K562 (cell line): ENCODE data around the gene THAP5. TPM values are rescaled to one million over a fixed set of nuclear protein-coding genes. Genes with fewer than 3 reads are reported as not detected.
A peak's percentile ranks its signal among the peaks of the same experiment; 100 is the strongest.

ENCODE experiments used
- ATF4 ChIP-seq: fragments of 450-650 bp; formaldehyde crosslinking; IDR thresholded peaks from 2 replicates; pipeline ENCODE4 v1.4.0; 2022; ENCODE audit warnings: mild to moderate bottlenecking, moderate library complexity
- E2F6 ChIP-seq, 2 experiments: IDR thresholded peaks; 2 replicates each; pipeline ENCODE4 v1.6.1; 2011; ENCODE audit warnings: borderline replicate concordance in 1 of 2, control low read depth in 1 of 2, low read depth in 1 of 2, low read length in 1 of 2, mild to moderate bottlenecking in 1 of 2, mixed read lengths in 1 of 2, moderate library complexity in 1 of 2; ENCODE audit not compliant: insufficient read depth in 1 of 2, insufficient read length in 1 of 2, poor library complexity in 1 of 2, severe bottlenecking in 1 of 2; ENCODE audit errors: extremely low read depth in 1 of 2
- ETV6 ChIP-seq, 3 experiments: fragments of 150-350 bp in 1 of 3; sonication (generic) in 1 of 3; formaldehyde crosslinking in 1 of 3; IDR thresholded peaks; 2 replicates each; pipeline versions ENCODE4 v1.6.1 to v1.8.0; 2014 to 2022; ENCODE audit warnings: borderline replicate concordance in 2 of 3, low read depth in 2 of 3, antibody characterized with exemption in 1 of 3, low read length in 1 of 3, mild to moderate bottlenecking in 1 of 3, missing genetic modification reagents in 1 of 3
- FOSL1 ChIP-seq: fragments of 200-800 bp; sonication (Bioruptor generic); conservative IDR thresholded peaks from 2 replicates; pipeline ENCODE4 v1.6.1; 2016; ENCODE audit warnings: missing genetic modification characterization, missing compliant biosample characterization
- FOXK1 ChIP-seq: sonication (generic); formaldehyde crosslinking; IDR thresholded peaks from 2 replicates; pipeline ENCODE4 v1.8.0; 2022; ENCODE audit warnings: missing genetic modification reagents, mild to moderate bottlenecking, borderline replicate concordance
- FOXM1 ChIP-seq, 2 experiments: fragments of 450-650 bp in 1 of 2; sonication (generic) in 1 of 2; formaldehyde crosslinking in 1 of 2; IDR thresholded peaks; 2 replicates each; pipeline versions ENCODE4 v1.6.1 to v1.9.0; 2017 to 2022; ENCODE audit warnings: low read depth in 2 of 2, mild to moderate bottlenecking in 2 of 2, missing genetic modification reagents in 1 of 2, moderate library complexity in 1 of 2
- GABPB1 ChIP-seq: sonication (generic); formaldehyde crosslinking; IDR thresholded peaks from 2 replicates; pipeline ENCODE4 v1.8.0; 2022; ENCODE audit warnings: mild to moderate bottlenecking, missing genetic modification reagents
- ILK ChIP-seq: fragments of 450-650 bp; IDR thresholded peaks from 2 replicates; pipeline ENCODE4 v1.6.1; 2016; ENCODE audit warnings: missing genetic modification characterization, low read depth, mild to moderate bottlenecking, missing compliant biosample characterization, moderate library complexity, borderline replicate concordance
- MBD1 ChIP-seq: fragments of 250-450 bp; sonication (Bioruptor Pico); IDR thresholded peaks from 2 replicates; pipeline ENCODE4 v1.8.0; 2022; ENCODE audit warnings: inconsistent platforms
- MCM2 ChIP-seq: fragments of 450-650 bp; IDR thresholded peaks from 2 replicates; pipeline ENCODE4 v1.6.1; 2017; ENCODE audit warnings: low read depth, mild to moderate bottlenecking
- MLLT1 ChIP-seq, 2 experiments: fragments of 450-650 bp; IDR thresholded peaks; 2 replicates each; pipeline ENCODE4 v1.6.1; 2016
- PHB2 ChIP-seq: fragments of 450-650 bp; IDR thresholded peaks from 2 replicates; pipeline ENCODE4 v1.6.1; 2017; ENCODE audit warnings: low read depth
- SMARCE1 ChIP-seq: fragments of 450-650 bp; IDR thresholded peaks from 2 replicates; pipeline ENCODE4 v1.7.1; 2016; ENCODE audit warnings: mild to moderate bottlenecking
- TAL1 ChIP-seq: fragments of 450-650 bp; IDR thresholded peaks from 2 replicates; pipeline ENCODE4 v1.6.1; 2016; ENCODE audit warnings: mild to moderate bottlenecking
- ZNF253 ChIP-seq: fragments of 250-450 bp; sonication (Bioruptor Pico); conservative IDR thresholded peaks from 2 replicates; pipeline ENCODE4 v1.6.1; 2021; ENCODE audit warnings: mild to moderate bottlenecking
- ZNF316 ChIP-seq: fragments of 450-650 bp; IDR thresholded peaks from 2 replicates; pipeline ENCODE4 v1.6.1; 2016
- ZNF347 ChIP-seq: fragments of 450-650 bp; formaldehyde crosslinking; IDR thresholded peaks from 2 replicates; pipeline ENCODE4 v1.4.0; 2020; ENCODE audit warnings: low read depth, mild to moderate bottlenecking, moderate library complexity
- ZNF512 ChIP-seq: IDR thresholded peaks from 2 replicates; pipeline ENCODE4 v1.6.1; 2016; ENCODE audit warnings: missing genetic modification characterization, missing compliant biosample characterization
- ZNF57 ChIP-seq: fragments of 450-650 bp; formaldehyde crosslinking; IDR thresholded peaks from 2 replicates; pipeline ENCODE4 v1.4.0; 2020; ENCODE audit warnings: mild to moderate bottlenecking, moderate library complexity
- ZNF696 ChIP-seq: fragments of 250-450 bp; sonication (Bioruptor Pico); conservative IDR thresholded peaks from 2 replicates; pipeline ENCODE4 v1.4.0; 2020; ENCODE audit warnings: mild to moderate bottlenecking, moderate library complexity
- polyA plus RNA-seq, 8 experiments: library from polyadenylated mRNA; depleted of rRNA in 4 of 8; stranded (reverse) in 5 of 8; unstranded in 3 of 8; fragments of >200 nt; fragmentation: Nextera tagmentation in 2 of 8; fragmentation: Illumina TruSeq in 1 of 8; extraction: Ambion mirVana in 2 of 8; extraction: Trizol in 1 of 8; gene quantifications; 2 replicates each; pipeline versions ENCODE4 v1.2.1 to v1.2.3, GENCODE V29; 2011 to 2014; ENCODE audit warnings: inconsistent platforms in 1 of 8, missing spikeins in 1 of 8
- total RNA-seq, 7 experiments: library from RNA; depleted of rRNA in 6 of 7; stranded (reverse); fragments of >200 nt in 6 of 7; fragmentation: Illumina TruSeq in 2 of 7; extraction: Trizol in 2 of 7; gene quantifications; 2 replicates each; pipeline versions ENCODE4 v1.2.1 to v1.2.3, GENCODE V29; 2011 to 2021; ENCODE audit warnings: low replicate concordance in 1 of 7

The THAP5 gene
- total and polyA plus RNA-seq, 9 of the 15 experiments (the other 6 are each of a cell fraction or from before 2014, with no cell fraction given) = 16.5 to 58.1 (median 28.2) TPM

- TF ChIP-seq ZNF696 (CRISPR knock-in tag) = no peak
- TF ChIP-seq MBD1 (CRISPR knock-in tag) = no peak
- TF ChIP-seq FOXM1 (IDR thresholded peaks at IDR 0.05; ENCODE audit: low read depth) = no peak
- 0 out of 2 replicates have a peak, but pooled peaks have one; percentile 43 for TF ChIP-seq FOXM1 (CRISPR knock-in tag; IDR thresholded peaks at IDR 0.05; ENCODE audit: low read depth)
- TF ChIP-seq FOXK1 (CRISPR knock-in tag) = no peak
- no peak for TF ChIP-seq PHB2
- TF ChIP-seq SMARCE1 = peak; percentile 3; the same call in 1 of the 2 replicates
- TF ChIP-seq ETV6 (IDR thresholded peaks at IDR 0.05; ENCODE audit: borderline replicate concordance in 1 of 2, low read depth in 2 of 2, low read length in 1 of 2) = no peak
- no peak for TF ChIP-seq ETV6 (CRISPR knock-in tag; IDR thresholded peaks at IDR 0.05; ENCODE audit: borderline replicate concordance)
- no peak for TF ChIP-seq E2F6 (IDR thresholded peaks at IDR 0.05; ENCODE audit: borderline replicate concordance in 1 of 2, extremely low read depth in 1 of 2, insufficient read depth in 1 of 2, insufficient read length in 1 of 2, low read depth in 1 of 2, low read length in 1 of 2, poor library complexity in 1 of 2, severe bottlenecking in 1 of 2)
- no peak for TF ChIP-seq FOSL1 (tag)
- TF ChIP-seq GABPB1 (CRISPR knock-in tag) = no peak
- TF ChIP-seq ZNF57 (CRISPR knock-in tag) = no peak
- peak in 1 of 2 experiments; percentile 23; a peak in 3 of 4 replicates for TF ChIP-seq MLLT1 (IDR thresholded peaks at IDR 0.05)
- TF ChIP-seq ZNF512 (tag) = no peak
- TF ChIP-seq ILK (tag) = no peak
- TF ChIP-seq ATF4 (CRISPR knock-in tag) = 0 out of 2 replicates have a peak, but pooled peaks have one; percentile 22
- no peak for TF ChIP-seq TAL1
- no peak for TF ChIP-seq MCM2
- TF ChIP-seq ZNF253 (CRISPR knock-in tag) = no peak
- TF ChIP-seq ZNF347 = no peak
- TF ChIP-seq ZNF316 = no peak
Observed at GRCh38 chr7:108570146-108570755, 745 bp upstream of the THAP5 start (continued).
